Gastrocnemius medialis (tissue), 4 donors: ENCODE results near the gene GSTM5.

Experiments used
- POLR2A ChIP-seq, 2 donors: fragments of 450-650 bp; IDR thresholded peaks; one replicate each; pipeline ENCODE4 v1.6.1; 2017; ENCODE audit warnings: antibody characterized with exemption in 2 of 2, mild to moderate bottlenecking in 2 of 2, moderate library complexity in 2 of 2
- TF ChIP-seq, protein P1 (sequence below), 5 experiments: fragments of 450-650 bp in 3 of 5; fragments of 200-600 bp in 2 of 5; sonication (generic) in 2 of 5; IDR thresholded peaks in 4 of 5; conservative IDR thresholded peaks in 1 of 5; 1 replicate in 4 of 5; 2 replicates in 1 of 5; pipeline ENCODE4 v1.5.1; 2016 to 2019; ENCODE audit warnings: antibody characterized with exemption in 5 of 5, mild to moderate bottlenecking in 3 of 5, moderate library complexity in 3 of 5

DNA sequence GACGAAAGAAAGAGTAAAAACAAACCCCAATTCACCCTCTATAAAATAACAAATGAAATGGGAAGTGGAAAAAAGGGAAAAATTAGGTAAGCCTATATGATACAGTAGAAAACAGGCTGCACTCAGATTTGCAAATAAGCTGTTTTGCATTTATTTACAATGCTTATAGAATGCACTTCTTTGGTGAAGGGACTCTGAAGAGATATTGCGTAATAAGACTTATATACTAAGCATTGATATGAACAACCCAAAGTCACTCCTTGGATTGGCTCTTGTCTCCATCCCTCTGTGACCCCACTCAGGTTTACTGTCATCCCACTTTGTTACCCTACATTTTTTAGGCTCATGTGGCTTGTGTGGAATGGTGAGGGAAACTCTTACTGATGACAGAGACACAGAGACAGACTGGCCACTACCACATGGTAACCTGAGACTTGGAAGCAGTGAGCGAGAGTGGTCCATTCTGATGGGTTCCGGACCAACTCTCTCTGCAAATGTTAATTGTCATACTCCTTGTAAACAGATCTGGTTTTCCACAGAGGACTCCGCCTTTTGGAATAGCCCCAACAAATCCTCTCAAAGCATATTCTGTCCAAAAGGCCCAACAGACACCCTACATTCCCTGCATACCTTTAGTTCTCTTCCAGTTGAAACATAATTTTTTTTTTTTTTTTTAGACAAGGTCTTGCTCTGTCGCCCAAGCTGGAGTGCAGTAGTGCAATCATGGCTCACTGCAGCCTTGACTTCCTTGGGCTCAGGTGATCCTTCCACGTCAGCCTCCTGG is 11.0 kb downstream of the GSTM5 start:
- no peak for TF ChIP-seq POLR2A (IDR thresholded peaks at IDR 0.05)
- TF ChIP-seq, protein P1, sequence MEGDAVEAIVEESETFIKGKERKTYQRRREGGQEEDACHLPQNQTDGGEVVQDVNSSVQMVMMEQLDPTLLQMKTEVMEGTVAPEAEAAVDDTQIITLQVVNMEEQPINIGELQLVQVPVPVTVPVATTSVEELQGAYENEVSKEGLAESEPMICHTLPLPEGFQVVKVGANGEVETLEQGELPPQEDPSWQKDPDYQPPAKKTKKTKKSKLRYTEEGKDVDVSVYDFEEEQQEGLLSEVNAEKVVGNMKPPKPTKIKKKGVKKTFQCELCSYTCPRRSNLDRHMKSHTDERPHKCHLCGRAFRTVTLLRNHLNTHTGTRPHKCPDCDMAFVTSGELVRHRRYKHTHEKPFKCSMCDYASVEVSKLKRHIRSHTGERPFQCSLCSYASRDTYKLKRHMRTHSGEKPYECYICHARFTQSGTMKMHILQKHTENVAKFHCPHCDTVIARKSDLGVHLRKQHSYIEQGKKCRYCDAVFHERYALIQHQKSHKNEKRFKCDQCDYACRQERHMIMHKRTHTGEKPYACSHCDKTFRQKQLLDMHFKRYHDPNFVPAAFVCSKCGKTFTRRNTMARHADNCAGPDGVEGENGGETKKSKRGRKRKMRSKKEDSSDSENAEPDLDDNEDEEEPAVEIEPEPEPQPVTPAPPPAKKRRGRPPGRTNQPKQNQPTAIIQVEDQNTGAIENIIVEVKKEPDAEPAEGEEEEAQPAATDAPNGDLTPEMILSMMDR (IDR thresholded peaks at IDR 0.05 in 4 of 5, conservative IDR thresholded peaks at IDR 0.05 in 1 of 5) = no peak
